CD4-positive, alpha-beta T cell (primary cell): Measurements from ENCODE around the gene SYPL2. TPM values are rescaled to one million over a fixed set of nuclear protein-coding genes. Genes with fewer than 3 reads are reported as not detected.

ENCODE experiments used
- ATAC-seq: fragments of 200-7000 bp; cut with Tn5 transposase; one replicate; pipeline ENCODE4 v1.10.0; 2022; ENCODE audit warnings: mild to moderate bottlenecking; ENCODE audit not compliant: poor library complexity
- CTCF ChIA-PET: fragments of 350-600 bp; sonication (Branson Sonifier 250); formaldehyde crosslinking; loops from one replicate; lab custom pipeline; 2021; ENCODE audit warnings: antibody characterized with exemption, inconsistent platforms; lab: Charles Lee
- POLR2A ChIA-PET: fragments of 350-600 bp; sonication (Branson Sonifier 250); formaldehyde crosslinking; loops from one replicate; lab custom pipeline; 2021; ENCODE audit warnings: antibody characterized with exemption, inconsistent platforms; lab: Charles Lee
- DNase-seq, 14 experiments: peaks; one replicate each; pipeline ENCODE4 v3.0.0-alpha.2; 2013 to 2020; ENCODE audit warnings: mixed read lengths in 2 of 14
- H3K27ac ChIP-seq, 2 donors: one replicate each; pipeline versions ENCODE4 v1.5.1 to v1.7.0; 2013; ENCODE audit warnings: low read length in 2 of 2, low read depth in 1 of 2, mild to moderate bottlenecking in 1 of 2
- H3K27me3 ChIP-seq, 2 experiments: 1 replicate in 1 of 2; 2 replicates in 1 of 2; pipeline versions ENCODE4 v1.6.1 to v1.7.0; 2013; ENCODE audit warnings: low read length in 2 of 2, control low read depth in 1 of 2, mild to moderate bottlenecking in 1 of 2, moderate library complexity in 1 of 2; ENCODE audit not compliant: insufficient read depth in 2 of 2, control insufficient read depth in 1 of 2
- H3K36me3 ChIP-seq: one replicate; pipeline ENCODE4 v1.6.1; 2013; ENCODE audit warnings: low read length, control low read depth; ENCODE audit not compliant: insufficient read depth
- H3K4me1 ChIP-seq: one replicate; pipeline ENCODE4 v1.6.1; 2013; ENCODE audit warnings: low read length, control low read depth; ENCODE audit not compliant: insufficient read depth
- H3K4me3 ChIP-seq: one replicate; pipeline ENCODE4 v1.5.1; 2013; ENCODE audit warnings: mild to moderate bottlenecking, low read length, moderate library complexity
- H3K9me3 ChIP-seq, 2 experiments: 1 replicate in 1 of 2; 2 replicates in 1 of 2; pipeline versions ENCODE4 v1.6.1 to v1.7.0; 2013; ENCODE audit warnings: low read length in 2 of 2, mild to moderate bottlenecking in 2 of 2, control low read depth in 1 of 2, moderate library complexity in 1 of 2; ENCODE audit not compliant: control insufficient read depth in 1 of 2, insufficient read depth in 1 of 2
- H3K27ac Mint-ChIP-seq: one replicate; pipeline ENCODE4 v1.8.0; 2020; ENCODE audit warnings: mixed read lengths
- H3K27me3 Mint-ChIP-seq: one replicate; pipeline ENCODE4 v1.8.0; 2021; ENCODE audit warnings: mixed read lengths
- H3K36me3 Mint-ChIP-seq: one replicate; pipeline ENCODE4 v1.8.0; 2021; ENCODE audit warnings: low read depth, mixed read lengths
- H3K4me1 Mint-ChIP-seq: one replicate; pipeline ENCODE4 v1.8.0; 2021; ENCODE audit warnings: low read depth, mixed read lengths
- H3K4me3 Mint-ChIP-seq: one replicate; pipeline ENCODE4 v1.8.0; 2020; ENCODE audit warnings: mild to moderate bottlenecking, mixed read lengths
- H3K9me3 Mint-ChIP-seq: one replicate; pipeline ENCODE4 v1.8.0; 2020; ENCODE audit warnings: mixed read lengths
- CTCF ChIP-seq: fragments of 200-600 bp; IDR thresholded peaks from one replicate; pipeline ENCODE4 v1.8.0; 2022; ENCODE audit warnings: antibody characterized with exemption, mild to moderate bottlenecking
- intact Hi-C, 2 experiments: fragments of 100-400 bp; cut with DNase I in 1 of 2; cut with micrococcal nuclease in 1 of 2; formaldehyde crosslinking; loops; one replicate each; pipeline versions ENCODE4 v1.15.1 to v1.9.0; 2023 to 2025; cut with DNase I, micrococcal nuclease
- total RNA-seq, 174 experiments: library from RNA in 2 of 174; stranded (reverse) in 2 of 174; gene quantifications; one replicate each; pipeline ENCODE4 v1.2.3 and lab custom pipeline; 2021 to 2026

SYPL2 gene
- total RNA-seq, 2 experiments from 2014 or later, result not detected

GRCh38 chr1:109513110-109513710 is 46.9 kb downstream of the SYPL2 start:
- intact Hi-C loops, result no loop called here
- Histone ChIP-seq H3K4me3 (no peak overlapping the region), H3K27ac (no peak overlapping the region), H3K9me3 (peaks cover 0 to 5% of the 10 kb centered on the region in 2 experiments), H3K36me3 (no peaks in the 10 kb centered on the region), H3K4me1 (peaks cover 23% of the 10 kb centered on the region), H3K27me3 (no peaks in the 10 kb centered on the region)
- Mint-ChIP-seq H3K4me1 (peaks cover 35% of the 10 kb centered on the region), H3K9me3 (no peaks in the 10 kb centered on the region), H3K27ac (no peak overlapping the region), H3K36me3 (peaks cover 19% of the 10 kb centered on the region), H3K27me3 (no peaks in the 10 kb centered on the region), H3K4me3 (no peak overlapping the region)
- TF ChIP-seq CTCF, result no peak
- ChIA-PET POLR2A (interaction anchor here (1.9 to 4.8 kb wide), 2 partner anchors 10 to 30 kb away, joined by 4 to 32 read pairs; partner anchors contain the start of gene ATXN7L2), CTCF (interaction anchor here (1.1 to 1.5 kb wide), 4 partner anchors 14 to 20 kb away, joined by 3 to 5 read pairs (median 4); partner anchors contain the start of gene CYB561D1)
- ATAC-seq (no peak), DNase-seq (no peak)

GRCh38 chr1:109514846-109515245 is 48.5 kb downstream of the SYPL2 start:
- CTCF ChIA-PET, result interaction anchor here (0.8 to 1.8 kb wide), 5 partner anchors 15 to 24 kb away, joined by 4 to 8 read pairs (median 5); partner anchors contain the start of gene CYB561D1
- intact Hi-C loops, result no loop called here
- Histone ChIP-seq H3K36me3 (no peaks in the 10 kb centered on the region), H3K4me1 (peaks cover 10% of the 10 kb centered on the region), H3K4me3 (no peak overlapping the region), H3K27ac (no peak overlapping the region), H3K9me3 (no peaks in the 10 kb centered on the region), H3K27me3 (no peaks in the 10 kb centered on the region)
- DNase-seq, result no peak
- Mint-ChIP-seq H3K9me3 (no peaks in the 10 kb centered on the region), H3K27ac (no peak overlapping the region), H3K36me3 (peaks cover 6% of the 10 kb centered on the region), H3K27me3 (no peaks in the 10 kb centered on the region), H3K4me1 (peaks cover 24% of the 10 kb centered on the region), H3K4me3 (no peak overlapping the region)
- POLR2A ChIA-PET, result interaction anchor here (1.2 to 4.8 kb wide), 2 partner anchors 11 to 17 kb away, joined by 4 to 32 read pairs; no protein-coding TSS in a partner anchor
- no peak for ATAC-seq
- no peak for TF ChIP-seq CTCF

GRCh38 chr1:109516872-109517271 is 50.5 kb downstream of the SYPL2 start:
- H3K4me1 Mint-ChIP-seq, result peaks cover 4% of the 10 kb centered on the region
- H3K4me3 ChIP-seq, result no peak overlapping the region
- intact Hi-C loops, result loop anchor here in 1 of 2 experiments (1.0 to 2.0 kb wide), 2 partner anchors 14 to 16 kb away; no protein-coding TSS in a partner anchor
- H3K4me3 Mint-ChIP-seq, result no peak overlapping the region
- H3K27me3 ChIP-seq, result no peaks in the 10 kb centered on the region
- no peaks in the 10 kb centered on the region for H3K4me1 ChIP-seq
- no peak overlapping the region for H3K27ac Mint-ChIP-seq
- no peak overlapping the region for H3K27ac ChIP-seq
- H3K36me3 ChIP-seq, result no peaks in the 10 kb centered on the region
- H3K27me3 Mint-ChIP-seq, result no peaks in the 10 kb centered on the region
- H3K36me3 Mint-ChIP-seq, result no peaks in the 10 kb centered on the region
- no peak for TF ChIP-seq CTCF
- ATAC-seq (no peak), DNase-seq (no peak)
- POLR2A ChIA-PET, result interaction anchor here (4.8 kb wide), 1 partner anchor 13 kb away, joined by 32 read pairs; no protein-coding TSS in a partner anchor
- H3K9me3 ChIP-seq, result no peaks in the 10 kb centered on the region
- H3K9me3 Mint-ChIP-seq, result no peaks in the 10 kb centered on the region
- CTCF ChIA-PET, result interaction anchor here (0.6 kb wide), 1 partner anchor 1770 kb away, joined by 4 read pairs; no protein-coding TSS in a partner anchor
